Activated effector memory CD4-positive, alpha-beta T cell treated with Interleukin-2 at 50 U/mL for 16 hours (primary cell): Measurements from ENCODE around the gene WNT3.
"Not testable (repeated sequence)": the region's sequence is repeated elsewhere in the genome, so short reads cannot be mapped to it uniquely, and the experiment has no call there.

Experiments
- DNase-seq: peaks from one replicate; pipeline ENCODE4 v3.0.0-alpha.2; 2020

The WNT3 gene

GRCh38 chr17:46812624-46813318, 5.7 kb downstream of the WNT3 start:
- no peak for DNase-seq

- DNase-seq = no peak
Observed at GRCh38 chr17:46811978-46812583, 6.4 kb downstream of the WNT3 start.

GRCh38 chr17:46810837-46811236, 7.7 kb downstream of the WNT3 start:
- no peak for DNase-seq

- no peak for DNase-seq
Observed at GRCh38 chr17:46809110-46809571, 9.4 kb downstream of the WNT3 start.

GRCh38 chr17:46805771-46806170, 12.7 kb downstream of the WNT3 start:
- DNase-seq = no peak

GRCh38 chr17:46803544-46803943, 14.9 kb downstream of the WNT3 start:
- DNase-seq = no peak

- DNase-seq = no peak
Observed at GRCh38 chr17:46802800-46803199, 15.7 kb downstream of the WNT3 start.

- no peak for DNase-seq
Observed at GRCh38 chr17:46800573-46800972, 17.9 kb downstream of the WNT3 start.

- DNase-seq = no peak
Observed at GRCh38 chr17:46796956-46797530, 21.4 kb downstream of the WNT3 start.

GRCh38 chr17:46796524-46796923, 22.0 kb downstream of the WNT3 start:
- DNase-seq = no peak

GRCh38 chr17:46796084-46796483, 22.4 kb downstream of the WNT3 start:
- DNase-seq = no peak

GRCh38 chr17:46795379-46795952, 23.0 kb downstream of the WNT3 start:
- no peak for DNase-seq

- DNase-seq = no peak
Observed at GRCh38 chr17:46794318-46794717, 24.2 kb downstream of the WNT3 start.

- no peak for DNase-seq
Observed at GRCh38 chr17:46793541-46793940, 25.0 kb downstream of the WNT3 start.

GRCh38 chr17:46793023-46793422, 25.5 kb downstream of the WNT3 start:
- not testable (repeated sequence) for DNase-seq

GRCh38 chr17:46792071-46792470, 26.4 kb downstream of the WNT3 start:
- DNase-seq = no peak

- no peak for DNase-seq
Observed at GRCh38 chr17:46791531-46791930, 27.0 kb downstream of the WNT3 start.

- no peak for DNase-seq
Observed at GRCh38 chr17:46790216-46790615, 28.3 kb downstream of the WNT3 start.

- DNase-seq = no peak
Observed at GRCh38 chr17:46789610-46790009, 28.9 kb downstream of the WNT3 start.

GRCh38 chr17:46788796-46789195, 29.7 kb downstream of the WNT3 start:
- no peak for DNase-seq

GRCh38 chr17:46788300-46788699, 30.2 kb downstream of the WNT3 start:
- DNase-seq = no peak

GRCh38 chr17:46787478-46787877, 31.0 kb downstream of the WNT3 start:
- DNase-seq = no peak

GRCh38 chr17:46785696-46786095, 32.8 kb downstream of the WNT3 start:
- no peak for DNase-seq

- DNase-seq = no peak
Observed at GRCh38 chr17:46783031-46783593, 35.4 kb downstream of the WNT3 start.
